Ascending aorta (tissue), 2 donors: ENCODE results near the gene PPP1R3G. TPM values are rescaled to one million over a fixed set of nuclear protein-coding genes. Genes with fewer than 3 reads are reported as not detected.

Experiments
- DNase-seq, 2 donors: peaks; one replicate each; pipeline ENCODE4 v3.0.0-alpha.2; 2019; ENCODE audit warnings: low spot score in 2 of 2
- H3K27ac ChIP-seq, 2 donors: fragments of 200-600 bp; sonication (generic); one replicate each; pipeline ENCODE4 v1.5.1; 2016 to 2017; ENCODE audit warnings: mild to moderate bottlenecking in 1 of 2
- H3K27me3 ChIP-seq: fragments of 200-600 bp; sonication (generic); one replicate; pipeline ENCODE4 v1.5.1; 2017
- H3K36me3 ChIP-seq, 2 donors: fragments of 200-600 bp; sonication (generic); one replicate each; pipeline ENCODE4 v1.5.1; 2016
- H3K4me1 ChIP-seq, 2 donors: fragments of 200-600 bp; sonication (generic); one replicate each; pipeline ENCODE4 v1.5.1; 2016 to 2017; ENCODE audit warnings: mild to moderate bottlenecking in 1 of 2
- H3K4me3 ChIP-seq, 2 donors: fragments of 200-600 bp; sonication (generic); one replicate each; pipeline ENCODE4 v1.5.1; 2016 to 2017; ENCODE audit warnings: mild to moderate bottlenecking in 1 of 2
- H3K9me3 ChIP-seq, 2 donors: fragments of 200-600 bp; sonication (generic); one replicate each; pipeline ENCODE4 v1.5.1; 2016
- intact Hi-C: fragments of 100-400 bp; cut with DNase I; formaldehyde crosslinking; loops from one replicate; pipeline ENCODE4 v1.15.1; 2023
- total RNA-seq: library from RNA; depleted of rRNA; stranded (reverse); fragments of >200 nt; gene quantifications from one replicate; pipeline ENCODE4 v1.1.0, GENCODE V29; 2016
- TF ChIP-seq, protein P1 (sequence below), 3 experiments: fragments of 200-600 bp in 2 of 3; fragments of 450-650 bp in 1 of 3; sonication (generic) in 2 of 3; IDR thresholded peaks; one replicate each; pipeline ENCODE4 v1.5.1; 2016 to 2019; ENCODE audit warnings: antibody characterized with exemption in 3 of 3, mild to moderate bottlenecking in 1 of 3, moderate library complexity in 1 of 3

Gene PPP1R3G
- total RNA-seq, 1 donor from 2014 or later = 1.1 TPM

DNA sequence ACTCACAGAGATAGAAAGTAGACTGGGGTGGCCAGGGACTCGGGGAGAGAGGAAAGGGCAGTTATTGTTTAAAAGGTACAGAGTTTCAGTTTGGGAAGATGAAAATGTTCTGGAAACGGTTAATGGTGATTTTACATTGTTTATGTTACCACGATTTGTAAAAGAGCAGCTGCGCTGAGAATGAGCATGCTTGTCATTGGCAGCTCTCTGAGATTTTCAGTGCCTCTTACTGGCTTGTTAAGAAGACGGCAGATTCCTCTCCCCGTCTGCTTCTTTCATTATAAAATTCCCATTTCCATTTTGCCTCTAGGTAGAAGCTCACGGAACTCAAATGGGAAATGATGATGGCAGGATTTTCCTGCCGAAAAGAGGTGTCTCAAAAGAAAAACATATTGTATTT, 39.7 kb upstream of the PPP1R3G start:
- Histone ChIP-seq H3K4me3 (no peak overlapping the region), H3K4me1 (no peaks in the 10 kb centered on the region), H3K27ac (no peak overlapping the region), H3K36me3 (no peaks in the 10 kb centered on the region), H3K9me3 (no peaks in the 10 kb centered on the region), H3K27me3 (no peaks in the 10 kb centered on the region)
- DNase-seq = no peak
- intact Hi-C loops = no loop called here
- TF ChIP-seq, protein P1, sequence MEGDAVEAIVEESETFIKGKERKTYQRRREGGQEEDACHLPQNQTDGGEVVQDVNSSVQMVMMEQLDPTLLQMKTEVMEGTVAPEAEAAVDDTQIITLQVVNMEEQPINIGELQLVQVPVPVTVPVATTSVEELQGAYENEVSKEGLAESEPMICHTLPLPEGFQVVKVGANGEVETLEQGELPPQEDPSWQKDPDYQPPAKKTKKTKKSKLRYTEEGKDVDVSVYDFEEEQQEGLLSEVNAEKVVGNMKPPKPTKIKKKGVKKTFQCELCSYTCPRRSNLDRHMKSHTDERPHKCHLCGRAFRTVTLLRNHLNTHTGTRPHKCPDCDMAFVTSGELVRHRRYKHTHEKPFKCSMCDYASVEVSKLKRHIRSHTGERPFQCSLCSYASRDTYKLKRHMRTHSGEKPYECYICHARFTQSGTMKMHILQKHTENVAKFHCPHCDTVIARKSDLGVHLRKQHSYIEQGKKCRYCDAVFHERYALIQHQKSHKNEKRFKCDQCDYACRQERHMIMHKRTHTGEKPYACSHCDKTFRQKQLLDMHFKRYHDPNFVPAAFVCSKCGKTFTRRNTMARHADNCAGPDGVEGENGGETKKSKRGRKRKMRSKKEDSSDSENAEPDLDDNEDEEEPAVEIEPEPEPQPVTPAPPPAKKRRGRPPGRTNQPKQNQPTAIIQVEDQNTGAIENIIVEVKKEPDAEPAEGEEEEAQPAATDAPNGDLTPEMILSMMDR (IDR thresholded peaks at IDR 0.05) = no peak

DNA sequence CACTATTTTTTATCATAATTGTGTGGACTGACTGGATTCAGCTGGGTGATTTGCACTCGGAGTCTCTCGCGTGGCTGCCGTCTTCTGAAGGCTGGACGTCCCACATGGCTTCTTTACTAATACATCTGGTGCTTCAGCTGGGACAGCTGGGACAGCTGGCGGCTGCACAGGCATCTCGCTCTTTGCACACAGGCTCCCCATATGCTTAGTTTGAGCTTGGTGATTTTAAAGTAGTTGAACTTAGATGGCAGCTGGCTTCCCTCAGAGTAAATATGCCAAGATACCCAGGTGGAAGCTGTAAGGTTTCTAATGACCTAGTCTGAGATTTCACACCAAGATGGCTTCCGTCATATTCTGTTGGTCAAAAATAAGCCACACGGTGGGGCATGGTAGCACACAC, 38.7 kb upstream of the PPP1R3G start:
- TF ChIP-seq, protein P1 (IDR thresholded peaks at IDR 0.05) = no peak

DNA sequence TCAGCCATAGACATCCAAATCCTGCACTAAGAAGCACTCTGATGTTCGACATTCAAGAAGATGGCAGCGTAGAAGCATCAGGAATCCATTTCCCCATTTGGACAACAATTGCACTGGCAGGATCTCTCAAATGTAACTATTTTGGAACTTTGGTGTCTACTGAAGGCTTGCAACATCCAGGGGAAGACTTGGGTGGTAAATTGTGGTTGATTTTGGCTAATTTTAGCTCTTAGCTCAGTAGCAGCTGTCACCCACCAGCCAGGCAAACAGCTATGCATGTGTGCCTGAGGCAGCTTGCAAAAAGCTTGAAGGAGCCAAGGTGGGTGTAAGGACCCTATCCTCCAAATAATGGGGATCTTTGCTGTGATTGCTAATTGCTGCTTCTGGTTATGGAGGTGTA, 35.1 kb upstream of the PPP1R3G start:
- TF ChIP-seq, protein P1 (IDR thresholded peaks at IDR 0.05) = no peak
- H3K36me3 ChIP-seq = no peaks in the 10 kb centered on the region
- no peak overlapping the region for H3K27ac ChIP-seq
- peaks cover 0 to 17% of the 10 kb centered on the region in 2 donors for H3K9me3 ChIP-seq
- H3K27me3 ChIP-seq = no peaks in the 10 kb centered on the region
- H3K4me1 ChIP-seq = no peaks in the 10 kb centered on the region
- DNase-seq = peak in 1 of 2 donors; percentile 27
- intact Hi-C loops = no loop called here
- H3K4me3 ChIP-seq = no peak overlapping the region

More for the DNA sequence above, 38.7 kb upstream of the PPP1R3G start:
- Histone ChIP-seq H3K4me1 (no peaks in the 10 kb centered on the region), H3K4me3 (no peak overlapping the region), H3K36me3 (no peaks in the 10 kb centered on the region), H3K27ac (no peak overlapping the region), H3K27me3 (no peaks in the 10 kb centered on the region), H3K9me3 (peaks cover 0 to 10% of the 10 kb centered on the region in 2 donors)
- peak in 1 of 2 donors; percentile 19 for DNase-seq
- intact Hi-C loops = no loop called here

DNA sequence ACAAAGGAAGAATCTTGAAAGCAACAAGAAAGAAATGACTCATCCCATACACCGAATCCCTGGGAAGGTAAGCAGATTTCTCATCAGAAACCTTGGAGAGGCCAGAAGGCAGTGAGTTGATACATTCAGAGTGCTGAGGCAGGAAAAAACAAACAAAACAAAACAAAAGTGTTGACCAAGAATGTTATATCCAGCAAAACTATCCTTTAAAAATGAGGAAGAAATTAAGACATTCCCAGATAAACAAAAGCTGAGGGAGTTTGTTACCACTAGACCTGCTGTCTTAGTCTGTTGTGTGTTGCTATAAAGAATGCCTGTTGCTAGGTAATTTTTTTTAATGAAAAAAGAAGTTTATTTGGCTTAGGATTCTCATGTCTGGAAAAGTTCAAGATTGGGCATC, 33.7 kb upstream of the PPP1R3G start:
- H3K4me1 ChIP-seq = no peaks in the 10 kb centered on the region
- no peak overlapping the region for H3K27ac ChIP-seq
- no peak for DNase-seq
- intact Hi-C loops = no loop called here
- TF ChIP-seq, protein P1 (IDR thresholded peaks at IDR 0.05) = no peak
- H3K4me3 ChIP-seq = no peak overlapping the region
- H3K9me3 ChIP-seq = peaks cover 0 to 17% of the 10 kb centered on the region in 2 donors
- no peaks in the 10 kb centered on the region for H3K36me3 ChIP-seq
- H3K27me3 ChIP-seq = no peaks in the 10 kb centered on the region

DNA sequence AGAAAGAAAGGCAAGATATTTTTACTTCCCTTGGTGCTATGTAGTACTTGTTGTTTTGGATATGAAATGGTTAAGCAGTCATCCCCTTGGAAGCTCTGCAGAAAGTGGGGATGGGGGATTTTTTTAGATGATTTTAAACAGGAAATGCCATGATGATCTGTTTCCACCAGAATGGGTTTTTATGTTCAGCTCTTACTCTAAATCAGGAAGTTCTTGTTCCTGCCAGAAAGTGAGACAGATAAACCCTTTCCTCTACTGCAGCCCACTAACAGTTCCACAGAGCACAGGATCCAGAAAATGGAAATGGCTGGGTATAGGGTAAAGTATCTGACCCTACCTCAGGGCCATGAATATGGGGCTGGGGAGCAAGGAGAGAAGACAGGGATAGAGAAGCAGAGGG, 32.1 kb upstream of the PPP1R3G start:
- Histone ChIP-seq H3K36me3 (no peaks in the 10 kb centered on the region), H3K9me3 (peaks cover 0 to 17% of the 10 kb centered on the region in 2 donors), H3K27me3 (no peaks in the 10 kb centered on the region), H3K27ac (no peak overlapping the region), H3K4me1 (no peaks in the 10 kb centered on the region), H3K4me3 (no peak overlapping the region)
- intact Hi-C loops = no loop called here
- DNase-seq = no peak
- TF ChIP-seq, protein P1 (IDR thresholded peaks at IDR 0.05) = no peak

DNA sequence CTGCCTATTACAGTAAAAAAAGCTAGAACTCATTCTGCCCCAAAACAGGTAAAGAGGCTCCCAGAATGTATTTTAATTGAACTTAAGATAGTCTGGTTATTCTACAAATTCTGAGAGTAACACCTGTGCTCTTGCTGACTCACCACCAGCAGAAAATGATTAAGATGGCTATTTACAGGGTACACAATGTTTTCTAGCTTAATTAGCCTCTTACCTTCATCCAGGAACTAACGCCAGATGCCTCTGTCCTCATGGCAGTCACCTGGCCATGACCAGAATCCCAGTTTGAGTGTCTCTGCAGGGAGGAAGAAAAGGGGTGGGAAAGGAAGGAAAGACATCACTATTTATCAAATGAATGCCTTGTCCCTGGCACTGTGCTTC, 31.3 kb upstream of the PPP1R3G start:
- TF ChIP-seq, protein P1 (IDR thresholded peaks at IDR 0.05) = no peak
- intact Hi-C loops = no loop called here
- H3K9me3 ChIP-seq = peaks cover 0 to 17% of the 10 kb centered on the region in 2 donors
- no peaks in the 10 kb centered on the region for H3K27me3 ChIP-seq
- no peaks in the 10 kb centered on the region for H3K4me1 ChIP-seq
- no peak overlapping the region for H3K27ac ChIP-seq
- no peak for DNase-seq
- no peak overlapping the region for H3K4me3 ChIP-seq
- H3K36me3 ChIP-seq = no peaks in the 10 kb centered on the region
